Lower leg skin (tissue), 3 donors: ENCODE measurements around the gene EHD4.

Source experiments
- POLR2A ChIP-seq, 2 donors: fragments of 450-650 bp; IDR thresholded peaks; one replicate each; pipeline ENCODE4 v1.6.1; 2016 to 2017; ENCODE audit warnings: antibody characterized with exemption in 2 of 2, mild to moderate bottlenecking in 1 of 2, moderate library complexity in 1 of 2
- TF ChIP-seq, protein P1 (sequence below), 3 donors: fragments of 450-650 bp; IDR thresholded peaks; one replicate each; pipeline ENCODE4 v1.5.1; 2016; ENCODE audit warnings: antibody characterized with exemption in 3 of 3, mild to moderate bottlenecking in 3 of 3, moderate library complexity in 2 of 3

DNA sequence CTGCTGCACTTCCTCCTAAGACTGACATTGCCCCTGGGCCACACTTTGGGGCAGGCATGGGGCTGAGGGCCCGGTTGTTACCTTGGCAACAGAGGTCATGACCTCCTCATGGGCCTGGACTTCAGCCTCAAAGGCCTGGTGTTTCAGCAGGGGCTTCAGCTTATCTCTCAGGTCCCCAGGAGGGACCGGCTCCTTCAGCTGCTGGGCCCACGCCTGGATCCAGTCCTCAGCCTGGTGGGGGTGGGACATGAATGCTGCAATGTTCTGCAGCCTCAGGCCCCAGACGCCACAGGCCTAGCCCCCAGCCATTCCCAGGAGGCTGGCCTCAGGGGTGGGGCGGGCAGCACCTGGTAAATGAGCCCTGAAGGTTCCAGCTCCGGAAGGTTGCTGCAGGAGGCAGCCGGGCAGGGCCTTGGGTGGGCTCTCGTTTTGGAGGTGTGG, 106.1 kb downstream of the EHD4 start:
- TF ChIP-seq, protein P1, sequence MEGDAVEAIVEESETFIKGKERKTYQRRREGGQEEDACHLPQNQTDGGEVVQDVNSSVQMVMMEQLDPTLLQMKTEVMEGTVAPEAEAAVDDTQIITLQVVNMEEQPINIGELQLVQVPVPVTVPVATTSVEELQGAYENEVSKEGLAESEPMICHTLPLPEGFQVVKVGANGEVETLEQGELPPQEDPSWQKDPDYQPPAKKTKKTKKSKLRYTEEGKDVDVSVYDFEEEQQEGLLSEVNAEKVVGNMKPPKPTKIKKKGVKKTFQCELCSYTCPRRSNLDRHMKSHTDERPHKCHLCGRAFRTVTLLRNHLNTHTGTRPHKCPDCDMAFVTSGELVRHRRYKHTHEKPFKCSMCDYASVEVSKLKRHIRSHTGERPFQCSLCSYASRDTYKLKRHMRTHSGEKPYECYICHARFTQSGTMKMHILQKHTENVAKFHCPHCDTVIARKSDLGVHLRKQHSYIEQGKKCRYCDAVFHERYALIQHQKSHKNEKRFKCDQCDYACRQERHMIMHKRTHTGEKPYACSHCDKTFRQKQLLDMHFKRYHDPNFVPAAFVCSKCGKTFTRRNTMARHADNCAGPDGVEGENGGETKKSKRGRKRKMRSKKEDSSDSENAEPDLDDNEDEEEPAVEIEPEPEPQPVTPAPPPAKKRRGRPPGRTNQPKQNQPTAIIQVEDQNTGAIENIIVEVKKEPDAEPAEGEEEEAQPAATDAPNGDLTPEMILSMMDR (IDR thresholded peaks at IDR 0.05) = no peak
- no peak for TF ChIP-seq POLR2A (IDR thresholded peaks at IDR 0.05)
